Measurements from ENCODE around the gene S100A6. TPM values are rescaled to one million over a fixed set of nuclear protein-coding genes. Genes with fewer than 3 reads are reported as not detected.
"Not testable (repeated sequence)": the region's sequence is repeated elsewhere in the genome, so short reads cannot be mapped to it uniquely, and the experiment has no call there.

S100A6 gene
- total RNA-seq, 4 donors from 2014 or later = 153 to 361 (median 224) TPM

- intact Hi-C loops (cut with DNase I; ENCODE audit: low total_unique reads) (loop anchor here (1.0 to 10.0 kb wide), 5 partner anchors 75 to 422 kb away; partner anchors contain the start of genes ILF2, RAB13 and S100A9), in situ Hi-C loops (cut with MboI; ENCODE audit: low sequenced_read_pairs in 4 of 4) (loop anchor here in 3 of 4 donors (5.0 to 10.0 kb wide), 2 partner anchors 33 to 51 kb away; no protein-coding TSS in a partner anchor)
- Histone ChIP-seq H3K4me3 (peak within 1 kb of the TSS in 1 of 4 donors; percentile 8), H3K27me3 (no peaks in the 10 kb centered on the region), H3K36me3 (no peaks in the 10 kb centered on the region), H3K9me3 (no peaks in the 10 kb centered on the region), H3K27ac (peak within 1 kb of the TSS; percentile 87 to 94 (median 92)), H3K4me1 (peaks cover 27 to 38% of the 10 kb centered on the region in 2 donors)
- ATAC-seq (peak; percentile 48 to 65), DNase-seq (peak; percentile 67 to 77)
- TF ChIP-seq POLR2A (IDR thresholded peaks at IDR 0.05) (peak; percentile 29 to 33), CTCF (IDR thresholded peaks at IDR 0.05 in 4 of 5, conservative IDR thresholded peaks at IDR 0.05 in 1 of 5) (no peak)
Measured at GRCh38 chr1:153565529-153566374, 30.0 kb upstream of the S100A6 start, which contains the start of gene S100A2. Gene S100A2 (minus strand): TSS chr1:153565844. CDS start chr1:153563877, 1,967 bp downstream.

GRCh38 chr1:153563991-153564390 is 28.2 kb upstream of the S100A6 start:
- no peak overlapping the region for H3K4me3 ChIP-seq
- in situ Hi-C loops (cut with MboI; ENCODE audit: low sequenced_read_pairs in 4 of 4) = loop anchor here (5.0 to 10.0 kb wide), 2 partner anchors 49 to 52 kb away; no protein-coding TSS in a partner anchor
- DNase-seq (no peak), ATAC-seq (no peak)
- H3K27me3 ChIP-seq = no peaks in the 10 kb centered on the region
- no peaks in the 10 kb centered on the region for H3K36me3 ChIP-seq
- intact Hi-C loops (cut with DNase I; ENCODE audit: low total_unique reads) = loop anchor here (10.0 kb wide), 1 partner anchor 209 kb away; the partner anchor contains the start of gene S100A9
- TF ChIP-seq CTCF (IDR thresholded peaks at IDR 0.05 in 4 of 5, conservative IDR thresholded peaks at IDR 0.05 in 1 of 5) (no peak), POLR2A (IDR thresholded peaks at IDR 0.05) (no peak)
- peak overlapping the region in 1 of 4 donors; percentile 28 for H3K27ac ChIP-seq
- H3K9me3 ChIP-seq = no peaks in the 10 kb centered on the region
- H3K4me1 ChIP-seq = peaks cover 27 to 37% of the 10 kb centered on the region in 2 donors

GRCh38 chr1:153563483-153563901 is 27.7 kb upstream of the S100A6 start:
- Histone ChIP-seq H3K4me1 (peaks cover 27 to 33% of the 10 kb centered on the region in 2 donors), H3K4me3 (no peak overlapping the region), H3K27me3 (no peaks in the 10 kb centered on the region), H3K27ac (no peak overlapping the region), H3K9me3 (no peaks in the 10 kb centered on the region), H3K36me3 (no peaks in the 10 kb centered on the region)
- no peak for ATAC-seq
- no peak for TF ChIP-seq CTCF (IDR thresholded peaks at IDR 0.05 in 4 of 5, conservative IDR thresholded peaks at IDR 0.05 in 1 of 5)
- no peak for TF ChIP-seq POLR2A (IDR thresholded peaks at IDR 0.05)
- intact Hi-C loops (cut with DNase I; ENCODE audit: low total_unique reads) (loop anchor here (10.0 kb wide), 1 partner anchor 209 kb away; the partner anchor contains the start of gene S100A9), in situ Hi-C loops (cut with MboI; ENCODE audit: low sequenced_read_pairs in 4 of 4) (loop anchor here (5.0 to 10.0 kb wide), 2 partner anchors 49 to 51 kb away; no protein-coding TSS in a partner anchor)
- no peak for DNase-seq

GRCh38 chr1:153562021-153562420 is 26.2 kb upstream of the S100A6 start:
- H3K27ac ChIP-seq = peak overlapping the region in 2 of 4 donors; percentile 16 to 18
- H3K36me3 ChIP-seq, H3K4me3 ChIP-seq, H3K27me3 ChIP-seq, ATAC-seq, DNase-seq, H3K9me3 ChIP-seq: not testable (repeated sequence)
- intact Hi-C loops (cut with DNase I; ENCODE audit: low total_unique reads) = loop anchor here (10.0 kb wide), 1 partner anchor 207 kb away; the partner anchor contains the start of gene S100A9
- in situ Hi-C loops (cut with MboI; ENCODE audit: low sequenced_read_pairs in 4 of 4) = loop anchor here (5.0 to 10.0 kb wide), 2 partner anchors 47 to 50 kb away; no protein-coding TSS in a partner anchor
- H3K4me1 ChIP-seq = peaks cover 14 to 19% of the 10 kb centered on the region in 2 donors

All from gastrocnemius medialis (tissue), 4 donors.